CD4-positive, alpha-beta T cell (primary cell): ENCODE data around the gene SLC52A1. TPM values are rescaled to one million over a fixed set of nuclear protein-coding genes. Genes with fewer than 3 reads are reported as not detected.

ENCODE experiments used
- ATAC-seq: fragments of 200-7000 bp; cut with Tn5 transposase; one replicate; pipeline ENCODE4 v1.10.0; 2022; ENCODE audit warnings: mild to moderate bottlenecking; ENCODE audit not compliant: poor library complexity
- CTCF ChIA-PET: fragments of 350-600 bp; sonication (Branson Sonifier 250); formaldehyde crosslinking; loops from one replicate; lab custom pipeline; 2021; ENCODE audit warnings: antibody characterized with exemption, inconsistent platforms; lab: Charles Lee
- POLR2A ChIA-PET: fragments of 350-600 bp; sonication (Branson Sonifier 250); formaldehyde crosslinking; loops from one replicate; lab custom pipeline; 2021; ENCODE audit warnings: antibody characterized with exemption, inconsistent platforms; lab: Charles Lee
- DNase-seq, 14 experiments: peaks; one replicate each; pipeline ENCODE4 v3.0.0-alpha.2; 2013 to 2020; ENCODE audit warnings: mixed read lengths in 2 of 14
- H3K27ac ChIP-seq, 2 donors: one replicate each; pipeline versions ENCODE4 v1.5.1 to v1.7.0; 2013; ENCODE audit warnings: low read length in 2 of 2, low read depth in 1 of 2, mild to moderate bottlenecking in 1 of 2
- H3K27me3 ChIP-seq, 2 experiments: 1 replicate in 1 of 2; 2 replicates in 1 of 2; pipeline versions ENCODE4 v1.6.1 to v1.7.0; 2013; ENCODE audit warnings: low read length in 2 of 2, control low read depth in 1 of 2, mild to moderate bottlenecking in 1 of 2, moderate library complexity in 1 of 2; ENCODE audit not compliant: insufficient read depth in 2 of 2, control insufficient read depth in 1 of 2
- H3K36me3 ChIP-seq: one replicate; pipeline ENCODE4 v1.6.1; 2013; ENCODE audit warnings: low read length, control low read depth; ENCODE audit not compliant: insufficient read depth
- H3K4me1 ChIP-seq: one replicate; pipeline ENCODE4 v1.6.1; 2013; ENCODE audit warnings: low read length, control low read depth; ENCODE audit not compliant: insufficient read depth
- H3K4me3 ChIP-seq: one replicate; pipeline ENCODE4 v1.5.1; 2013; ENCODE audit warnings: mild to moderate bottlenecking, low read length, moderate library complexity
- H3K9me3 ChIP-seq, 2 experiments: 1 replicate in 1 of 2; 2 replicates in 1 of 2; pipeline versions ENCODE4 v1.6.1 to v1.7.0; 2013; ENCODE audit warnings: low read length in 2 of 2, mild to moderate bottlenecking in 2 of 2, control low read depth in 1 of 2, moderate library complexity in 1 of 2; ENCODE audit not compliant: control insufficient read depth in 1 of 2, insufficient read depth in 1 of 2
- H3K27ac Mint-ChIP-seq: one replicate; pipeline ENCODE4 v1.8.0; 2020; ENCODE audit warnings: mixed read lengths
- H3K27me3 Mint-ChIP-seq: one replicate; pipeline ENCODE4 v1.8.0; 2021; ENCODE audit warnings: mixed read lengths
- H3K36me3 Mint-ChIP-seq: one replicate; pipeline ENCODE4 v1.8.0; 2021; ENCODE audit warnings: low read depth, mixed read lengths
- H3K4me1 Mint-ChIP-seq: one replicate; pipeline ENCODE4 v1.8.0; 2021; ENCODE audit warnings: low read depth, mixed read lengths
- H3K4me3 Mint-ChIP-seq: one replicate; pipeline ENCODE4 v1.8.0; 2020; ENCODE audit warnings: mild to moderate bottlenecking, mixed read lengths
- H3K9me3 Mint-ChIP-seq: one replicate; pipeline ENCODE4 v1.8.0; 2020; ENCODE audit warnings: mixed read lengths
- intact Hi-C, 2 experiments: fragments of 100-400 bp; cut with DNase I in 1 of 2; cut with micrococcal nuclease in 1 of 2; formaldehyde crosslinking; loops; one replicate each; pipeline versions ENCODE4 v1.15.1 to v1.9.0; 2023 to 2025; cut with DNase I, micrococcal nuclease
- total RNA-seq, 174 experiments: library from RNA in 2 of 174; stranded (reverse) in 2 of 174; gene quantifications; one replicate each; pipeline ENCODE4 v1.2.3 and lab custom pipeline; 2021 to 2026
- TF ChIP-seq, protein P1 (sequence below): fragments of 200-600 bp; IDR thresholded peaks from one replicate; pipeline ENCODE4 v1.8.0; 2022; ENCODE audit warnings: antibody characterized with exemption, mild to moderate bottlenecking

SLC52A1 gene
- total RNA-seq, 2 experiments from 2014 or later: 0.17 TPM; not detected in 1

DNA sequence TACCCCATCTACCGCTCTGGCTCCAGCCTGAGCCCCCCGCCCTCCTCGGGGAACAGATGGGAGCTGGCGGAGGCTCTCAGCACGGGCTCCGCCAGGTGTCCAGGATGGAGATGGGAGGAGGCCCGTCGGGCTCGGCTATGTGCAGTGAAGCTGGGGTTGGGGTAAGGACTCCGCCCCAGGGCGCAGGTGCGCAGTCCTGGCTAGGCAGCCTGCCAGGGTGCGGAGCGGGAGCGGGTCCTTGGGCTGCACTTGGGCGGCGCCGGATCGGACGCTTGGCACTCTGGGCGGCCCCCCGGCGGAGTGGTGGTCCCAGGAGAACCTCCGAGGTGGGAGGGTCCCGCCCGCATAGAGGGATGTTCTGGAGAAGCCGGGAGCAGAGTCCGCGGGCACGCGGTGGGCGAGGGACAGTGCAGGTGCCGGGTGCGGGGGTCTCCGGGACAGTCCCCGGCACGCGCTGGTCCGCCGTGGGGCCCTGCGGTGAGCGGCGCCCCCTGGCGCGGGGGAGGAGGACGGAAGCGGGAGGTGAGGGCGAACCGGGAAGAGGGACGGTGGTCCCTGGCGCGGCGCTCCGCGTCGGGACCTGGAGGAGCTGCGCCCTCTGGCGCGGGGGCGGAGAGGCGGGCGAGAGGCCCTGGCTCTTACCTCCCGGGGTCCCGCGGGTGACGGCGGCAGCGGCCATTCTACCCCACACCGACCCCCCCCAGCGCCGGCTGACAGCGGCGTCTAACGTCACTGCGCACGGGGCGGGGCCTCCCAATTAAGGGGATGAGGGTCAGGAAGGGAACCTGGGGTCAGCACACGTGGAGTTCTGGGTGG, 48.1 kb downstream of the SLC52A1 start, which contains the start of gene CAMTA2:
CAMTA2 (minus strand) TSS at position 725 of the 816 bp plus-strand sequence. CDS start 1,453 bp downstream, outside the sequence.
- TF ChIP-seq, protein P1, sequence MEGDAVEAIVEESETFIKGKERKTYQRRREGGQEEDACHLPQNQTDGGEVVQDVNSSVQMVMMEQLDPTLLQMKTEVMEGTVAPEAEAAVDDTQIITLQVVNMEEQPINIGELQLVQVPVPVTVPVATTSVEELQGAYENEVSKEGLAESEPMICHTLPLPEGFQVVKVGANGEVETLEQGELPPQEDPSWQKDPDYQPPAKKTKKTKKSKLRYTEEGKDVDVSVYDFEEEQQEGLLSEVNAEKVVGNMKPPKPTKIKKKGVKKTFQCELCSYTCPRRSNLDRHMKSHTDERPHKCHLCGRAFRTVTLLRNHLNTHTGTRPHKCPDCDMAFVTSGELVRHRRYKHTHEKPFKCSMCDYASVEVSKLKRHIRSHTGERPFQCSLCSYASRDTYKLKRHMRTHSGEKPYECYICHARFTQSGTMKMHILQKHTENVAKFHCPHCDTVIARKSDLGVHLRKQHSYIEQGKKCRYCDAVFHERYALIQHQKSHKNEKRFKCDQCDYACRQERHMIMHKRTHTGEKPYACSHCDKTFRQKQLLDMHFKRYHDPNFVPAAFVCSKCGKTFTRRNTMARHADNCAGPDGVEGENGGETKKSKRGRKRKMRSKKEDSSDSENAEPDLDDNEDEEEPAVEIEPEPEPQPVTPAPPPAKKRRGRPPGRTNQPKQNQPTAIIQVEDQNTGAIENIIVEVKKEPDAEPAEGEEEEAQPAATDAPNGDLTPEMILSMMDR: peak; percentile 91
- CTCF ChIA-PET: interaction anchor here (1.4 to 2.3 kb wide), 9 partner anchors 11 to 88 kb away, joined by 3 to 12 read pairs (median 4); partner anchors contain the start of genes C17orf107, CHRNE, INCA1 and KIF1C
- H3K27me3 ChIP-seq: no peaks in the 10 kb centered on the region
- H3K36me3 Mint-ChIP-seq: peaks cover 41% of the 10 kb centered on the region
- H3K4me1 Mint-ChIP-seq: peaks cover 40% of the 10 kb centered on the region
- H3K27ac Mint-ChIP-seq: peak within 1 kb of the TSS; percentile 87
- H3K27me3 Mint-ChIP-seq: no peaks in the 10 kb centered on the region
- DNase-seq (peak; percentile 74 to 92 (median 86)), ATAC-seq (peak; percentile 90)
- POLR2A ChIA-PET: interaction anchor here (0.6 to 4.1 kb wide), 16 partner anchors 10 to 197 kb away, joined by 3 to 50 read pairs (median 4); partner anchors contain the start of genes C17orf107, INCA1, KIF1C and PFN1
- no peaks in the 10 kb centered on the region for H3K9me3 Mint-ChIP-seq
- H3K27ac ChIP-seq: peak within 1 kb of the TSS; percentile 90 to 92
- no peaks in the 10 kb centered on the region for H3K9me3 ChIP-seq
- H3K36me3 ChIP-seq: peaks cover 16% of the 10 kb centered on the region
- peak within 1 kb of the TSS; percentile 94 for H3K4me3 Mint-ChIP-seq
- intact Hi-C loops: loop anchor here (1.0 to 10.0 kb wide), 6 partner anchors 10 to 208 kb away; partner anchors contain the start of genes INCA1 (in 1 of the 2), KIF1C (in 1 of the 2), RNF167 (in 1 of the 2) and SLC25A11 (in 1 of the 2)
- H3K4me1 ChIP-seq: peaks cover 36% of the 10 kb centered on the region
- H3K4me3 ChIP-seq: peak within 1 kb of the TSS; percentile 99

GRCh38 chr17:4986403-4986802, 48.8 kb downstream of the SLC52A1 start:
- DNase-seq (peak in 2 of 14 experiments; percentile 7 to 29), ATAC-seq (no peak)
- TF ChIP-seq, protein P1: no peak
- Histone ChIP-seq H3K9me3 (no peaks in the 10 kb centered on the region), H3K27ac (peak overlapping the region; percentile 90 to 92), H3K36me3 (peaks cover 21% of the 10 kb centered on the region), H3K27me3 (no peaks in the 10 kb centered on the region), H3K4me1 (peaks cover 36% of the 10 kb centered on the region), H3K4me3 (peak overlapping the region; percentile 99)
- Mint-ChIP-seq H3K27ac (peak overlapping the region; percentile 87), H3K27me3 (no peaks in the 10 kb centered on the region), H3K4me1 (peaks cover 45% of the 10 kb centered on the region), H3K9me3 (no peaks in the 10 kb centered on the region), H3K4me3 (peak overlapping the region; percentile 94), H3K36me3 (peaks cover 49% of the 10 kb centered on the region)
- ChIA-PET CTCF (interaction anchor here (1.0 to 2.3 kb wide), 9 partner anchors 11 to 87 kb away, joined by 3 to 12 read pairs (median 4); partner anchors contain the start of genes C17orf107, INCA1, KIF1C and RNF167), POLR2A (interaction anchor here (0.7 to 4.1 kb wide), 11 partner anchors 11 to 196 kb away, joined by 3 to 50 read pairs (median 6); partner anchors contain the start of genes INCA1, KIF1C, RNF167 and SLC25A11)
- intact Hi-C loops: loop anchor here (2.0 to 10.0 kb wide), 3 partner anchors 44 to 208 kb away; partner anchors contain the start of genes RNF167 (in 1 of the 2), SLC25A11 (in 1 of the 2) and ZNF594 (in 1 of the 2)

Other genes with a start within 250 kb of the SLC52A1 start
- gene VMO1, start 249.1 kb downstream of the SLC52A1 start, total RNA-seq: not detected
- gene GLTPD2, start 246.5 kb downstream of the SLC52A1 start, total RNA-seq: not detected
- 10 to 100 TPM; 44.3 to 52.7 TPM for gene PSMB6, start 239.3 kb downstream of the SLC52A1 start, total RNA-seq
- gene PLD2, start 228.3 kb downstream of the SLC52A1 start, total RNA-seq: 10 to 100 TPM; 10.2 to 10.7 TPM
- 100 to 1,000 TPM; 163 to 171 TPM for gene MINK1, start 202.1 kb downstream of the SLC52A1 start, total RNA-seq
- 10 to 100 TPM; 28.9 to 30.5 TPM for gene C17orf107, start 135.9 kb downstream of the SLC52A1 start, total RNA-seq
- gene CHRNE, start 132.3 kb downstream of the SLC52A1 start, total RNA-seq: 1 to 10 TPM; 3.2 to 3.7 TPM
- not detected for gene GP1BA, start 103.1 kb downstream of the SLC52A1 start, total RNA-seq
- gene SLC25A11, start 95.4 kb downstream of the SLC52A1 start, total RNA-seq: 10 to 100 TPM; 20.8 to 21.9 TPM
- 10 to 100 TPM; 59.3 to 62.8 TPM for gene RNF167, start 95.2 kb downstream of the SLC52A1 start, total RNA-seq
- gene PFN1, start 86.9 kb downstream of the SLC52A1 start, total RNA-seq: 100 to 1,000 TPM; 349 to 362 TPM
- gene ENO3, start 84.3 kb downstream of the SLC52A1 start, total RNA-seq: 10 to 100 TPM; 17.2 to 20.5 TPM
- 10 to 100 TPM; 30.2 to 30.9 TPM for gene SPAG7, start 67.6 kb downstream of the SLC52A1 start, total RNA-seq
- gene CAMTA2, start 47.8 kb downstream of the SLC52A1 start, total RNA-seq: 10 to 100 TPM; 41.6 to 51.3 TPM
- gene INCA1, start 37.9 kb downstream of the SLC52A1 start, total RNA-seq: under 1 TPM in 1 of 2 experiments, not detected in 1; 0.19 TPM
- 10 to 100 TPM; 10.2 to 12.2 TPM for gene KIF1C, start 37.5 kb downstream of the SLC52A1 start, total RNA-seq
- 1 to 10 TPM; 2.4 TPM for gene ZFP3, start 43.0 kb upstream of the SLC52A1 start, total RNA-seq
- 1 to 10 TPM; 2.1 to 3.6 TPM for gene ZNF232, start 76.5 kb upstream of the SLC52A1 start, total RNA-seq
- under 1 TPM; 0.05 to 0.08 TPM for gene USP6, start 80.6 kb upstream of the SLC52A1 start, total RNA-seq
- 1 to 10 TPM; 2.2 to 3.1 TPM for gene ZNF594, start 156.4 kb upstream of the SLC52A1 start, total RNA-seq
- gene SCIMP, start 199.4 kb upstream of the SLC52A1 start, total RNA-seq: under 1 TPM; 0.31 to 0.47 TPM
- gene RABEP1, start 246.9 kb upstream of the SLC52A1 start, total RNA-seq: 10 to 100 TPM; 27.4 to 31.8 TPM